Mammary epithelial cell (primary cell): Measurements from ENCODE around the gene UCP3.

ENCODE experiments used
- CTCF ChIP-seq, 2 donors: IDR thresholded peaks in 1 of 2; conservative IDR thresholded peaks in 1 of 2; 2 replicates each; pipeline ENCODE4 v1.5.1; 2011 to 2012; ENCODE audit warnings: inconsistent platforms in 2 of 2, low read length in 2 of 2, mild to moderate bottlenecking in 2 of 2, control low read depth in 1 of 2, low read depth in 1 of 2; ENCODE audit not compliant: insufficient read depth in 1 of 2; ENCODE audit errors: extremely low read depth in 1 of 2
- EZH2 ChIP-seq: IDR thresholded peaks from 2 replicates; pipeline ENCODE4 v1.6.1; 2012; ENCODE audit warnings: low read length, inconsistent platforms, borderline replicate concordance

GRCh38 chr11:73969091-73969490, 39.8 kb downstream of the UCP3 start:
- no peak for TF ChIP-seq CTCF (conservative IDR thresholded peaks at IDR 0.05 in 1 of 2, IDR thresholded peaks at IDR 0.05 in 1 of 2; ENCODE audit: extremely low read depth in 1 of 2, insufficient read depth in 1 of 2, low read depth in 1 of 2, low read length in 2 of 2)
- TF ChIP-seq EZH2: no peak
